ENCODE data around the gene GNAT1. TPM values are rescaled to one million over a fixed set of nuclear protein-coding genes. Genes with fewer than 3 reads are reported as not detected.

GNAT1 gene
- total and polyA plus RNA-seq, 2 donors = 0.05 TPM

- no peaks in the 10 kb centered on the region for H3K36me3 ChIP-seq (ENCODE audit: control insufficient read depth in 2 of 2, insufficient read depth in 2 of 2, low read length in 1 of 2)
- WGBS = 95% methylated on average over 8 of the region's 8 CpGs
- no peak overlapping the region for H3K4me3 ChIP-seq (ENCODE audit: low read length in 2 of 2)
- no peak for DNase-seq (ENCODE audit: low read depth in 6 of 9, low spot score in 9 of 9)
- no peaks in the 10 kb centered on the region for H3K4me1 ChIP-seq (ENCODE audit: control insufficient read depth in 2 of 2, insufficient read depth in 2 of 2, low read length in 2 of 2)
- H3K9me3 ChIP-seq (ENCODE audit: control insufficient read depth in 2 of 2, insufficient read depth in 1 of 2, low read length in 1 of 2) = peaks cover 0 to 5% of the 10 kb centered on the region in 2 donors
- H3K27ac ChIP-seq (ENCODE audit: low read depth in 1 of 2, low read length in 1 of 2) = no peak overlapping the region
- no peaks in the 10 kb centered on the region for H3K27me3 ChIP-seq (ENCODE audit: control insufficient read depth in 2 of 2, insufficient read depth in 1 of 2, low read length in 1 of 2)
These were observed 18.7 kb upstream of the GNAT1 start for GRCh38 chr3:50172626-50173220.

- Histone ChIP-seq H3K27me3 (ENCODE audit: control insufficient read depth in 2 of 2, insufficient read depth in 1 of 2, low read length in 1 of 2) (no peaks in the 10 kb centered on the region), H3K4me1 (ENCODE audit: control insufficient read depth in 2 of 2, insufficient read depth in 2 of 2, low read length in 2 of 2) (no peaks in the 10 kb centered on the region), H3K36me3 (ENCODE audit: control insufficient read depth in 2 of 2, insufficient read depth in 2 of 2, low read length in 1 of 2) (no peaks in the 10 kb centered on the region), H3K27ac (ENCODE audit: low read depth in 1 of 2, low read length in 1 of 2) (no peak overlapping the region), H3K4me3 (ENCODE audit: low read length in 2 of 2) (no peak overlapping the region), H3K9me3 (ENCODE audit: control insufficient read depth in 2 of 2, insufficient read depth in 1 of 2, low read length in 1 of 2) (peaks cover 0 to 5% of the 10 kb centered on the region in 2 donors)
- WGBS = 87% methylated on average over 29 of the region's 29 CpGs
- DNase-seq (ENCODE audit: low read depth in 6 of 9, low spot score in 9 of 9) = no peak
These were observed 17.5 kb upstream of the GNAT1 start for GRCh38 chr3:50173685-50174516.

GRCh38 chr3:50174517-50174895 is 16.9 kb upstream of the GNAT1 start:
- H3K27ac ChIP-seq (ENCODE audit: low read depth in 1 of 2, low read length in 1 of 2) = no peak overlapping the region
- H3K27me3 ChIP-seq (ENCODE audit: control insufficient read depth in 2 of 2, insufficient read depth in 1 of 2, low read length in 1 of 2) = no peaks in the 10 kb centered on the region
- no peaks in the 10 kb centered on the region for H3K36me3 ChIP-seq (ENCODE audit: control insufficient read depth in 2 of 2, insufficient read depth in 2 of 2, low read length in 1 of 2)
- whole genome bisulfite sequencing = 96% methylated on average over 7 of the region's 7 CpGs
- peaks cover 0 to 5% of the 10 kb centered on the region in 2 donors for H3K9me3 ChIP-seq (ENCODE audit: control insufficient read depth in 2 of 2, insufficient read depth in 1 of 2, low read length in 1 of 2)
- H3K4me3 ChIP-seq (ENCODE audit: low read length in 2 of 2) = no peak overlapping the region
- no peaks in the 10 kb centered on the region for H3K4me1 ChIP-seq (ENCODE audit: control insufficient read depth in 2 of 2, insufficient read depth in 2 of 2, low read length in 2 of 2)
- DNase-seq (ENCODE audit: low read depth in 6 of 9, low spot score in 9 of 9) = no peak

GRCh38 chr3:50174947-50175524 is 16.4 kb upstream of the GNAT1 start:
- Histone ChIP-seq H3K9me3 (ENCODE audit: control insufficient read depth in 2 of 2, insufficient read depth in 1 of 2, low read length in 1 of 2) (peaks cover 0 to 5% of the 10 kb centered on the region in 2 donors), H3K4me3 (ENCODE audit: low read length in 2 of 2) (no peak overlapping the region), H3K36me3 (ENCODE audit: control insufficient read depth in 2 of 2, insufficient read depth in 2 of 2, low read length in 1 of 2) (no peaks in the 10 kb centered on the region), H3K27me3 (ENCODE audit: control insufficient read depth in 2 of 2, insufficient read depth in 1 of 2, low read length in 1 of 2) (no peaks in the 10 kb centered on the region), H3K4me1 (ENCODE audit: control insufficient read depth in 2 of 2, insufficient read depth in 2 of 2, low read length in 2 of 2) (no peaks in the 10 kb centered on the region), H3K27ac (ENCODE audit: low read depth in 1 of 2, low read length in 1 of 2) (no peak overlapping the region)
- DNase-seq (ENCODE audit: low read depth in 6 of 9, low spot score in 9 of 9) = no peak
- WGBS = 96% methylated on average over 17 of the region's 17 CpGs

- WGBS = 99% methylated on average over 2 of the region's 2 CpGs
- no peaks in the 10 kb centered on the region for H3K4me1 ChIP-seq (ENCODE audit: control insufficient read depth in 2 of 2, insufficient read depth in 2 of 2, low read length in 2 of 2)
These were observed 14.1 kb upstream of the GNAT1 start for GRCh38 chr3:50177346-50177745.

GRCh38 chr3:50179710-50180109 is 11.7 kb upstream of the GNAT1 start:
- Histone ChIP-seq H3K4me1 (ENCODE audit: control insufficient read depth in 2 of 2, insufficient read depth in 2 of 2, low read length in 2 of 2) (no peaks in the 10 kb centered on the region), H3K36me3 (ENCODE audit: control insufficient read depth in 2 of 2, insufficient read depth in 2 of 2, low read length in 1 of 2) (no peaks in the 10 kb centered on the region), H3K27ac (ENCODE audit: low read depth in 1 of 2, low read length in 1 of 2) (no peak overlapping the region), H3K9me3 (ENCODE audit: control insufficient read depth in 2 of 2, insufficient read depth in 1 of 2, low read length in 1 of 2) (no peaks in the 10 kb centered on the region), H3K4me3 (ENCODE audit: low read length in 2 of 2) (no peak overlapping the region), H3K27me3 (ENCODE audit: control insufficient read depth in 2 of 2, insufficient read depth in 1 of 2, low read length in 1 of 2) (no peaks in the 10 kb centered on the region)
- WGBS = 47% methylated on average over 2 of the region's 2 CpGs
- DNase-seq (ENCODE audit: low read depth in 6 of 9, low spot score in 9 of 9) = no peak

More at GRCh38 chr3:50177346-50177745, 14.1 kb upstream of the GNAT1 start:
- Histone ChIP-seq H3K27ac (ENCODE audit: low read depth in 1 of 2, low read length in 1 of 2) (no peak overlapping the region), H3K36me3 (ENCODE audit: control insufficient read depth in 2 of 2, insufficient read depth in 2 of 2, low read length in 1 of 2) (no peaks in the 10 kb centered on the region), H3K4me3 (ENCODE audit: low read length in 2 of 2) (no peak overlapping the region), H3K9me3 (ENCODE audit: control insufficient read depth in 2 of 2, insufficient read depth in 1 of 2, low read length in 1 of 2) (no peaks in the 10 kb centered on the region), H3K27me3 (ENCODE audit: control insufficient read depth in 2 of 2, insufficient read depth in 1 of 2, low read length in 1 of 2) (no peaks in the 10 kb centered on the region)
- DNase-seq (ENCODE audit: low read depth in 6 of 9, low spot score in 9 of 9) = no peak

GRCh38 chr3:50181985-50182384 is 9.4 kb upstream of the GNAT1 start:
- no peaks in the 10 kb centered on the region for H3K36me3 ChIP-seq (ENCODE audit: control insufficient read depth in 2 of 2, insufficient read depth in 2 of 2, low read length in 1 of 2)
- no peaks in the 10 kb centered on the region for H3K4me1 ChIP-seq (ENCODE audit: control insufficient read depth in 2 of 2, insufficient read depth in 2 of 2, low read length in 2 of 2)
- H3K27ac ChIP-seq (ENCODE audit: low read depth in 1 of 2, low read length in 1 of 2) = no peak overlapping the region

GRCh38 chr3:50182533-50183099 is 8.8 kb upstream of the GNAT1 start:
- no peaks in the 10 kb centered on the region for H3K9me3 ChIP-seq (ENCODE audit: control insufficient read depth in 2 of 2, insufficient read depth in 1 of 2, low read length in 1 of 2)
- WGBS = 96% methylated on average over 26 of the region's 26 CpGs
- no peak overlapping the region for H3K27ac ChIP-seq (ENCODE audit: low read depth in 1 of 2, low read length in 1 of 2)
- no peaks in the 10 kb centered on the region for H3K36me3 ChIP-seq (ENCODE audit: control insufficient read depth in 2 of 2, insufficient read depth in 2 of 2, low read length in 1 of 2)
- no peak overlapping the region for H3K4me3 ChIP-seq (ENCODE audit: low read length in 2 of 2)
- no peaks in the 10 kb centered on the region for H3K27me3 ChIP-seq (ENCODE audit: control insufficient read depth in 2 of 2, insufficient read depth in 1 of 2, low read length in 1 of 2)
- H3K4me1 ChIP-seq (ENCODE audit: control insufficient read depth in 2 of 2, insufficient read depth in 2 of 2, low read length in 2 of 2) = no peaks in the 10 kb centered on the region
- DNase-seq (ENCODE audit: low read depth in 6 of 9, low spot score in 9 of 9) = no peak

More at GRCh38 chr3:50181985-50182384, 9.4 kb upstream of the GNAT1 start:
- H3K27me3 ChIP-seq (ENCODE audit: control insufficient read depth in 2 of 2, insufficient read depth in 1 of 2, low read length in 1 of 2) = no peaks in the 10 kb centered on the region
- no peak overlapping the region for H3K4me3 ChIP-seq (ENCODE audit: low read length in 2 of 2)
- WGBS = 100% methylated on average over 5 of the region's 5 CpGs
- no peaks in the 10 kb centered on the region for H3K9me3 ChIP-seq (ENCODE audit: control insufficient read depth in 2 of 2, insufficient read depth in 1 of 2, low read length in 1 of 2)
- DNase-seq (ENCODE audit: low read depth in 6 of 9, low spot score in 9 of 9) = no peak

- DNase-seq (ENCODE audit: low read depth in 6 of 9, low spot score in 9 of 9) = no peak
- WGBS = 97% methylated on average over 6 of the region's 6 CpGs
- Histone ChIP-seq H3K36me3 (ENCODE audit: control insufficient read depth in 2 of 2, insufficient read depth in 2 of 2, low read length in 1 of 2) (no peaks in the 10 kb centered on the region), H3K4me1 (ENCODE audit: control insufficient read depth in 2 of 2, insufficient read depth in 2 of 2, low read length in 2 of 2) (no peaks in the 10 kb centered on the region), H3K27ac (ENCODE audit: low read depth in 1 of 2, low read length in 1 of 2) (no peak overlapping the region), H3K27me3 (ENCODE audit: control insufficient read depth in 2 of 2, insufficient read depth in 1 of 2, low read length in 1 of 2) (no peaks in the 10 kb centered on the region), H3K9me3 (ENCODE audit: control insufficient read depth in 2 of 2, insufficient read depth in 1 of 2, low read length in 1 of 2) (no peaks in the 10 kb centered on the region), H3K4me3 (ENCODE audit: low read length in 2 of 2) (no peak overlapping the region)
These were observed 7.7 kb upstream of the GNAT1 start for GRCh38 chr3:50183755-50184154.
